ENCODE results near the gene NKX1-1. TPM values are rescaled to one million over a fixed set of nuclear protein-coding genes. Genes with fewer than 3 reads are reported as not detected.
A peak's percentile ranks its signal among the peaks of the same experiment; 100 is the strongest.

NKX1-1 gene
- total and polyA plus RNA-seq, 2 experiments from 2014 or later, result not detected

GRCh38 chr4:1354136-1354982 is 51.9 kb downstream of the NKX1-1 start:
- Mint-ChIP-seq H3K27ac (no peak overlapping the region), H3K4me1 (peaks cover 3% of the 10 kb centered on the region; the same call in 2 of the 3 replicates), H3K36me3 (ENCODE audit: low read depth) (peaks cover 24% of the 10 kb centered on the region), H3K27me3 (ENCODE audit: insufficient read depth, low read depth, poor library complexity) (peaks cover 6% of the 10 kb centered on the region), H3K9me3 (no peaks in the 10 kb centered on the region), H3K4me3 (no peak overlapping the region)
- no peaks in the 10 kb centered on the region for H3K79me2 ChIP-seq (replicated peaks; ENCODE audit: insufficient read depth)
- no peaks in the 10 kb centered on the region for H3K27me3 ChIP-seq (ENCODE audit: insufficient read depth)
- ATAC-seq (peak; percentile 30), DNase-seq (ENCODE audit: low spot score) (peak; percentile 39)
- H2AFZ ChIP-seq, result no peak overlapping the region
- H3K27ac ChIP-seq (ENCODE audit: low read depth), result no peak overlapping the region
- no peak overlapping the region for H3K4me2 ChIP-seq
- TF ChIP-seq, protein P1, sequence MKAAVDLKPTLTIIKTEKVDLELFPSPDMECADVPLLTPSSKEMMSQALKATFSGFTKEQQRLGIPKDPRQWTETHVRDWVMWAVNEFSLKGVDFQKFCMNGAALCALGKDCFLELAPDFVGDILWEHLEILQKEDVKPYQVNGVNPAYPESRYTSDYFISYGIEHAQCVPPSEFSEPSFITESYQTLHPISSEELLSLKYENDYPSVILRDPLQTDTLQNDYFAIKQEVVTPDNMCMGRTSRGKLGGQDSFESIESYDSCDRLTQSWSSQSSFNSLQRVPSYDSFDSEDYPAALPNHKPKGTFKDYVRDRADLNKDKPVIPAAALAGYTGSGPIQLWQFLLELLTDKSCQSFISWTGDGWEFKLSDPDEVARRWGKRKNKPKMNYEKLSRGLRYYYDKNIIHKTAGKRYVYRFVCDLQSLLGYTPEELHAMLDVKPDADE (IDR thresholded peaks at IDR 0.05), result no peak
- TF ChIP-seq, protein P2, sequence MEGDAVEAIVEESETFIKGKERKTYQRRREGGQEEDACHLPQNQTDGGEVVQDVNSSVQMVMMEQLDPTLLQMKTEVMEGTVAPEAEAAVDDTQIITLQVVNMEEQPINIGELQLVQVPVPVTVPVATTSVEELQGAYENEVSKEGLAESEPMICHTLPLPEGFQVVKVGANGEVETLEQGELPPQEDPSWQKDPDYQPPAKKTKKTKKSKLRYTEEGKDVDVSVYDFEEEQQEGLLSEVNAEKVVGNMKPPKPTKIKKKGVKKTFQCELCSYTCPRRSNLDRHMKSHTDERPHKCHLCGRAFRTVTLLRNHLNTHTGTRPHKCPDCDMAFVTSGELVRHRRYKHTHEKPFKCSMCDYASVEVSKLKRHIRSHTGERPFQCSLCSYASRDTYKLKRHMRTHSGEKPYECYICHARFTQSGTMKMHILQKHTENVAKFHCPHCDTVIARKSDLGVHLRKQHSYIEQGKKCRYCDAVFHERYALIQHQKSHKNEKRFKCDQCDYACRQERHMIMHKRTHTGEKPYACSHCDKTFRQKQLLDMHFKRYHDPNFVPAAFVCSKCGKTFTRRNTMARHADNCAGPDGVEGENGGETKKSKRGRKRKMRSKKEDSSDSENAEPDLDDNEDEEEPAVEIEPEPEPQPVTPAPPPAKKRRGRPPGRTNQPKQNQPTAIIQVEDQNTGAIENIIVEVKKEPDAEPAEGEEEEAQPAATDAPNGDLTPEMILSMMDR (conservative IDR thresholded peaks at IDR 0.05; ENCODE audit: low read depth in 2 of 2), result peak in 1 of 2 experiments; percentile 44; a peak in 2 of 4 replicates
- no peak overlapping the region for H3K4me3 ChIP-seq
- H3K4me1 ChIP-seq (ENCODE audit: insufficient read depth), result no peaks in the 10 kb centered on the region
- no peaks in the 10 kb centered on the region for H3K36me3 ChIP-seq (ENCODE audit: insufficient read depth)
- H4K20me1 ChIP-seq (replicated peaks; ENCODE audit: insufficient read depth), result 0 out of 2 replicates have a peak, but pooled peaks cover 3% of the 10 kb centered on the region
- H3F3A ChIP-seq (replicated peaks; ENCODE audit: low read depth), result no peaks in the 10 kb centered on the region
- no peaks in the 10 kb centered on the region for H3K9me2 ChIP-seq (ENCODE audit: insufficient read depth)

DNA sequence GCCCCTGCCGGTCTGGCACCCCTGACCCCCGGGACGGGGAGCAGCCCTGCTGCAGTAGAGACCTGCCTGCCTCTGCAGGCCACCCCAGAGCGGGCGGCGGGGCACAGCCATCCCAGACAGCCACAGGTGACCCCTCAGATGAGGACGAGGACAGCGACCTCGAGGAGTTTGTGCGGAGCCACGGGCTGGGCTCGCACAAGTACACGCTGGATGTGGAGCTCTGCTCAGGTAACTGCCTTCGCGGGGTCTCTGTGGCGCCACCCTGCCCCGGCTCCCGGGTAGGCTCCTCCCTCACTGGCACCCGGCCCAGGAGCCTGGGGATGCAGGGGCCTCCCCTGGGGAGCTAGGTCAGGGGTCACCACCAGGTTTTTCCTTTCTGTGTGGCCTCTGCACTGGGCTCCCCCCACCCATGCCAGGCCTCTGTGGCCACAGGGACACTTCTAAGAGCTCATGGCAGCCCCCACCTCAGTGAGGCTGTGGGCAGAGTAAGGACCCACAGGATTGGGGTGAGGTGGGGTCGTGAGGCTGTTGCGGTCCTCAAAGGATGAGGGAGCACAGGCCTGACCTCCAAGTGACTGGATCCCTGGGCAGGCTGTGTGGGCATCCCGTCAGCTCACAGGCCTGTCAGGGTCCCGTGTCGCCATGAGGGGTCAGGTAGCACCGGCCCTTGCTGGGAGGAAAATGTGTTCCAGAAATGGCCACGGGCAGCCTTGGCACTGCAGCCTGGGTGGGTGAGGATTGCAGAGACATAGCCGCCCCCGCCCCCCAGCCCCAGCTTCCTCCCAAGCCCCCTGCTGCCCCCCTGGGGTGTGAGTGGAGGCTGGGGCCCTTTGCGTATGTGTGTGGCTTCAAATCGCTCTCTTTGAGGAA is 52.8 kb downstream of the NKX1-1 start:
- no peak overlapping the region for H3K4me3 Mint-ChIP-seq
- TF ChIP-seq EZH2 (IDR thresholded peaks at IDR 0.05; ENCODE audit: low read depth, unreplicated experiment) (no peak), NANOG (IDR thresholded peaks at IDR 0.05; ENCODE audit: borderline replicate concordance) (no peak), JUNB (IDR thresholded peaks at IDR 0.05; ENCODE audit: unreplicated experiment) (no peak), STAT1 (IDR thresholded peaks at IDR 0.05; ENCODE audit: unreplicated experiment) (no peak)
- TF ChIP-seq, protein P1 (IDR thresholded peaks at IDR 0.05), result no peak
- TF ChIP-seq, protein P3, sequence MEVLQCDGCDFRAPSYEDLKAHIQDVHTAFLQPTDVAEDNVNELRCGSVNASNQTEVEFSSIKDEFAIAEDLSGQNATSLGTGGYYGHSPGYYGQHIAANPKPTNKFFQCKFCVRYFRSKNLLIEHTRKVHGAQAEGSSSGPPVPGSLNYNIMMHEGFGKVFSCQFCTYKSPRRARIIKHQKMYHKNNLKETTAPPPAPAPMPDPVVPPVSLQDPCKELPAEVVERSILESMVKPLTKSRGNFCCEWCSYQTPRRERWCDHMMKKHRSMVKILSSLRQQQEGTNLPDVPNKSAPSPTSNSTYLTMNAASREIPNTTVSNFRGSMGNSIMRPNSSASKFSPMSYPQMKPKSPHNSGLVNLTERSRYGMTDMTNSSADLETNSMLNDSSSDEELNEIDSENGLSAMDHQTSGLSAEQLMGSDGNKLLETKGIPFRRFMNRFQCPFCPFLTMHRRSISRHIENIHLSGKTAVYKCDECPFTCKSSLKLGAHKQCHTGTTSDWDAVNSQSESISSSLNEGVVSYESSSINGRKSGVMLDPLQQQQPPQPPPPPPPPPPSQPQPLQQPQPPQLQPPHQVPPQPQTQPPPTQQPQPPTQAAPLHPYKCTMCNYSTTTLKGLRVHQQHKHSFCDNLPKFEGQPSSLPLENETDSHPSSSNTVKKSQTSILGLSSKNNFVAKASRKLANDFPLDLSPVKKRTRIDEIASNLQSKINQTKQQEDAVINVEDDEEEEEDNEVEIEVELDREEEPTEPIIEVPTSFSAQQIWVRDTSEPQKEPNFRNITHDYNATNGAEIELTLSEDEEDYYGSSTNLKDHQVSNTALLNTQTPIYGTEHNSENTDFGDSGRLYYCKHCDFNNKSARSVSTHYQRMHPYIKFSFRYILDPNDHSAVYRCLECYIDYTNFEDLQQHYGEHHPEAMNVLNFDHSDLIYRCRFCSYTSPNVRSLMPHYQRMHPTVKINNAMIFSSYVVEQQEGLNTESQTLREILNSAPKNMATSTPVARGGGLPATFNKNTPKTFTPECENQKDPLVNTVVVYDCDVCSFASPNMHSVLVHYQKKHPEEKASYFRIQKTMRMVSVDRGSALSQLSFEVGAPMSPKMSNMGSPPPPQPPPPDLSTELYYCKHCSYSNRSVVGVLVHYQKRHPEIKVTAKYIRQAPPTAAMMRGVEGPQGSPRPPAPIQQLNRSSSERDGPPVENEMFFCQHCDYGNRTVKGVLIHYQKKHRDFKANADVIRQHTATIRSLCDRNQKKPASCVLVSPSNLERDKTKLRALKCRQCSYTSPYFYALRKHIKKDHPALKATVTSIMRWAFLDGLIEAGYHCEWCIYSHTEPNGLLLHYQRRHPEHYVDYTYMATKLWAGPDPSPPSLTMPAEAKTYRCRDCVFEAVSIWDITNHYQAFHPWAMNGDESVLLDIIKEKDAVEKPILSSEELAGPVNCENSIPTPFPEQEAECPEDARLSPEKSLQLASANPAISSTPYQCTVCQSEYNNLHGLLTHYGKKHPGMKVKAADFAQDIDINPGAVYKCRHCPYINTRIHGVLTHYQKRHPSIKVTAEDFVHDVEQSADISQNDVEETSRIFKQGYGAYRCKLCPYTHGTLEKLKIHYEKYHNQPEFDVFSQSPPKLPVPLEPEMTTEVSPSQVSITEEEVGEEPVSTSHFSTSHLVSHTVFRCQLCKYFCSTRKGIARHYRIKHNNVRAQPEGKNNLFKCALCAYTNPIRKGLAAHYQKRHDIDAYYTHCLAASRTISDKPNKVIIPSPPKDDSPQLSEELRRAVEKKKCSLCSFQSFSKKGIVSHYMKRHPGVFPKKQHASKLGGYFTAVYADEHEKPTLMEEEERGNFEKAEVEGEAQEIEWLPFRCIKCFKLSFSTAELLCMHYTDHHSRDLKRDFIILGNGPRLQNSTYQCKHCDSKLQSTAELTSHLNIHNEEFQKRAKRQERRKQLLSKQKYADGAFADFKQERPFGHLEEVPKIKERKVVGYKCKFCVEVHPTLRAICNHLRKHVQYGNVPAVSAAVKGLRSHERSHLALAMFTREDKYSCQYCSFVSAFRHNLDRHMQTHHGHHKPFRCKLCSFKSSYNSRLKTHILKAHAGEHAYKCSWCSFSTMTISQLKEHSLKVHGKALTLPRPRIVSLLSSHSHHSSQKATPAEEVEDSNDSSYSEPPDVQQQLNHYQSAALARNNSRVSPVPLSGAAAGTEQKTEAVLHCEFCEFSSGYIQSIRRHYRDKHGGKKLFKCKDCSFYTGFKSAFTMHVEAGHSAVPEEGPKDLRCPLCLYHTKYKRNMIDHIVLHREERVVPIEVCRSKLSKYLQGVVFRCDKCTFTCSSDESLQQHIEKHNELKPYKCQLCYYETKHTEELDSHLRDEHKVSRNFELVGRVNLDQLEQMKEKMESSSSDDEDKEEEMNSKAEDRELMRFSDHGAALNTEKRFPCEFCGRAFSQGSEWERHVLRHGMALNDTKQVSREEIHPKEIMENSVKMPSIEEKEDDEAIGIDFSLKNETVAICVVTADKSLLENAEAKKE (CRISPR knock-in tag; IDR thresholded peaks at IDR 0.05), result no peak

More for the DNA sequence above, 52.8 kb downstream of the NKX1-1 start:
- Histone ChIP-seq H3K9me2 (ENCODE audit: insufficient read depth) (no peaks in the 10 kb centered on the region), H3K27ac (ENCODE audit: low read depth) (no peak overlapping the region), H3K4me1 (ENCODE audit: insufficient read depth) (no peaks in the 10 kb centered on the region; the same call in 1 of the 2 replicates), H3K4me3 (no peak overlapping the region), H3K4me2 (no peak overlapping the region), H3K79me2 (replicated peaks; ENCODE audit: insufficient read depth) (no peaks in the 10 kb centered on the region; the same call in 1 of the 2 replicates), H2AFZ (no peak overlapping the region), H4K20me1 (replicated peaks; ENCODE audit: insufficient read depth) (0 out of 2 replicates have a peak, but pooled peaks cover 3% of the 10 kb centered on the region), H3K27me3 (ENCODE audit: insufficient read depth) (no peaks in the 10 kb centered on the region), H3F3A (replicated peaks; ENCODE audit: low read depth) (no peaks in the 10 kb centered on the region), H3K36me3 (ENCODE audit: insufficient read depth) (no peaks in the 10 kb centered on the region)
- DNase-seq (ENCODE audit: low spot score) (no peak), ATAC-seq (no peak)
- H3K4me1 Mint-ChIP-seq, result peaks cover 11% of the 10 kb centered on the region
- peaks cover 25% of the 10 kb centered on the region for H3K36me3 Mint-ChIP-seq (ENCODE audit: low read depth)
- H3K27ac Mint-ChIP-seq, result no peak overlapping the region
- H3K27me3 Mint-ChIP-seq (ENCODE audit: insufficient read depth, low read depth, poor library complexity), result peaks cover 11% of the 10 kb centered on the region
- H3K9me3 Mint-ChIP-seq, result no peaks in the 10 kb centered on the region
